Activated naive CD8-positive, alpha-beta T cell (primary cell): ENCODE results near the gene LPCAT4.
A peak's percentile ranks its signal among the peaks of the same experiment; 100 is the strongest.

Experiments used
- H3K27ac Mint-ChIP-seq: one replicate; pipeline ENCODE4 v1.8.0; 2021; ENCODE audit warnings: mixed read lengths
- H3K27me3 Mint-ChIP-seq: one replicate; pipeline ENCODE4 v1.8.0; 2021; ENCODE audit warnings: mixed read lengths
- H3K36me3 Mint-ChIP-seq: one replicate; pipeline ENCODE4 v1.8.0; 2021; ENCODE audit warnings: mixed read lengths
- H3K4me1 Mint-ChIP-seq: one replicate; pipeline ENCODE4 v1.8.0; 2021; ENCODE audit warnings: low read depth, mixed read lengths
- H3K4me3 Mint-ChIP-seq: one replicate; pipeline ENCODE4 v1.8.0; 2021; ENCODE audit warnings: mild to moderate bottlenecking, mixed read lengths
- H3K9me3 Mint-ChIP-seq: one replicate; pipeline ENCODE4 v1.8.0; 2021; ENCODE audit warnings: low read depth, mixed read lengths

LPCAT4 gene

DNA sequence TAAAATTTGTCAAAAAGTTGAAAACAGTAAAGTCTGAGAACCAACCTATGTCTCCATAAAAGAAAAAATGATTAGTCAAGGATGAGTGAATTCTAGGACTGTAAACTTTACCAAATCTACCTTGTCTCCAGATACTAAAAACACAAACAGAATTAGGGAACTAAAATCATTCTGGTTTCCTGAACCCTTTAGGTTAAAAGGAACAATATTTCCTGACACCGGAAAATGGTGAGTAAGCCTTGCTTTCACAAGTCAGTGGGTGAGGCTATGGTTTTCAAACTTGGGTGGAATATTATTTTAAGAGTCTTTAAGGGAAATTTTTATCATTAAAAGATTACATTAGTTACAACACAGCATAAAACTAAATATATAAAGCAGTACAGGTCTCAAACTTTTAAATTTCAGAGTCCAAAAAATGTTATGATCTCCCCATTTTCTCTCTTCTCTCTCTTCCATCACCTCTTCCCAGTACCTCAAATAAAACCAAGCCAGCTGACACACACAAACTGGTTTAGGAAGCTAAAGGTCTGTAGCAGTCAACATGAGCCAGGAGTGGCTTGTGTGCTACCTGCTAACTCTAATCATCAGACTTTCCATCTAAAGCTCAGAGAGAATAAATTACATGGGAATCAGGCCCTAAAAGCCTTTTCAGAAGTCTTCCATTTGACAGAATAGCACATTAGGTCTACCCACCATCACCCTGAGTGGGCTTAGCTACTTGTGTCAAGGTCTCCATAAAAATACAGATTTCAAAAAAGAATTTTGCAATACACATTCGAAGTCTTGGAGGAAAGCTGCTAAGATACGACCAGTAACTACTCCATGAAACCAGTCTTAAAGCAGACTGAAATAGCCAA, 31.6 kb downstream of the LPCAT4 start:
- H3K27ac Mint-ChIP-seq, result peak overlapping the region; percentile 98
- peak overlapping the region; percentile 95 for H3K4me3 Mint-ChIP-seq
- peaks cover 74% of the 10 kb centered on the region for H3K4me1 Mint-ChIP-seq
- H3K36me3 Mint-ChIP-seq, result no peaks in the 10 kb centered on the region
- no peaks in the 10 kb centered on the region for H3K27me3 Mint-ChIP-seq
- no peaks in the 10 kb centered on the region for H3K9me3 Mint-ChIP-seq

DNA sequence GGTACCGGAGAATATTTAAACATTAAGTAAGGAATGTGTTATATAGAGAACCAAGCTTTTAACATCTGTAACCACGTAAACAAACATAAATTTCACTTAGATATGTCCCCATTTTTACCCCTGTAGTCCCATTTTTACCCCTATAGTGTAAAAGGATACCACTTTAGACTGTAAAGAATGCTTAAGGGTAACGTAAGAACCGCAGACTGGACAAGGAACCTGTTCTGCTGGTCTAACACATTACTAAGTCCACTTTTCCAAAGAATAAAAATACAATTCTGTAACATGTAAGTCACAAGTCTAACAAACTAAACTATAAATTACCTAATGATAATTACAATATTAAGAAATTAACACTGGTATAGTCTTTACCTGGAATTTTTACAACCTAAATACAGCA, 32.3 kb downstream of the LPCAT4 start:
- Mint-ChIP-seq H3K36me3 (no peaks in the 10 kb centered on the region), H3K27ac (peak overlapping the region; percentile 98), H3K4me3 (peak overlapping the region; percentile 95), H3K9me3 (no peaks in the 10 kb centered on the region), H3K4me1 (peaks cover 73% of the 10 kb centered on the region), H3K27me3 (no peaks in the 10 kb centered on the region)

DNA sequence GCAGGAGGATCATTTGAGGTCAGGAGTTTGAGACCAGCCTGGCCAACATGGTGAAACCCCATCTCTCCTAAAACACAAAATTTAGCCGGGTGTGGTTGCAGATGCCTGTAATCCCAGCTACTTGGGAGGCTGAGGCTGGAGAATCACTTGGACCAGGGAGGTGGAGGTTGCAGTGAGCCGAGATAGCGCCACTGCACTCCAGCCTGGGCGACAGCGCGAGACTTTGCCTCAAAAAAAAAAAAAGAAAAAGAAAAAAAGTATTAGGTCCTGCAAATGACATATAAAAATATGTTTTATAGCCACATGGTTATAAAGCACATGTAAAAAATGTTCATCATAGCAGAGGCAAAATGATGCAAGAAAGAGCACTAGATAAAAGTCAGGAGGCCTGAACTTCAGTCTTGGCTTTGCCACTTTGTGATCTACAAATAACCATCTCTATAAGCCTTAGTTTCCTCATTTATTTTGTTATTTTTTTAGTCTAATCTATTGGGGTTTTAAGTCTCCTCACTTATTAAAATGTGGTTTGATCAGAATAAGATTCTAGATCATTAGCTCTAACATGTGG, 34.4 kb downstream of the LPCAT4 start:
- Mint-ChIP-seq H3K4me1 (peaks cover 83% of the 10 kb centered on the region), H3K9me3 (no peaks in the 10 kb centered on the region), H3K36me3 (no peaks in the 10 kb centered on the region), H3K27me3 (no peaks in the 10 kb centered on the region), H3K4me3 (peak overlapping the region; percentile 69), H3K27ac (peak overlapping the region; percentile 98)

DNA sequence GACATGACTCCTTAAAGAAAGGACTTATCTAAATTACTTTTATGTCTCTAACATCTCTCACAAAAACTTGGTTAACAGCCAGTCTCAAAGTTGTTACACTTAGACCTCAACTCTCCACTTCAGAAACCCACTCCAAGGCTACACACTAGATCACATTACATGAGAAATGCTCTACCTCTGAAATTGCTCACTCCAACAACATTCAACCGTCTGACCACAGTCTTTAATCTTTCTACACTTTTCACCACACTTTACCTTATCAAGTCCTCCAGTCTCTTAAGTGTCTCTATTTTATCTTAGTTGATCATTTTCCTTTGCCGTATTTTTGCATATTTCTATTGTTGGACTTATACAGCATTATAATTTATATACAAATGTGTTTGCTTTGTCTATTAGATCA, 35.2 kb downstream of the LPCAT4 start:
- H3K27ac Mint-ChIP-seq, result peak overlapping the region; percentile 98
- no peaks in the 10 kb centered on the region for H3K36me3 Mint-ChIP-seq
- H3K27me3 Mint-ChIP-seq, result no peaks in the 10 kb centered on the region
- H3K9me3 Mint-ChIP-seq, result no peaks in the 10 kb centered on the region
- H3K4me1 Mint-ChIP-seq, result peaks cover 88% of the 10 kb centered on the region
- H3K4me3 Mint-ChIP-seq, result peak overlapping the region; percentile 69

DNA sequence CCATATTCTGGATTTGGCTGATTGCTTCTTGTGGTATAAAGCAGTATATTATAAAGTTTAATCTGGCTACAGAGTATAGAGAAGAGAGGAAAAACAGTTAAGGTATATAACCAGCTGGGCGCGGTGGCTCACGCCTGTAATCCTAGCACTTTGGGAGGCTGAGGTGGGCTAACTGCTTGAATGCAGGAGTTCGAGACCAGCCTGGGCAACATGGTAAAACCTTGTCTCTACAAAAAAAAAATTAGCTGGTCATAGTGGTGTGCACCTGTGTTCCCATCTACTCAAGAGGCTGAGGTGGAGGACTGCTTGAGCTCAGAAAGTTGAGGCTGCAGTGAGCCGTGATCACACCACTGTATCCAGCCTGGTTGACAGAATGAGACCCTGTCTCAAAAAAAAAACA, 36.7 kb downstream of the LPCAT4 start:
- H3K27ac Mint-ChIP-seq, result peak overlapping the region; percentile 85
- H3K9me3 Mint-ChIP-seq, result no peaks in the 10 kb centered on the region
- no peaks in the 10 kb centered on the region for H3K36me3 Mint-ChIP-seq
- H3K27me3 Mint-ChIP-seq, result no peaks in the 10 kb centered on the region
- peak overlapping the region; percentile 44 for H3K4me3 Mint-ChIP-seq
- peaks cover 85% of the 10 kb centered on the region for H3K4me1 Mint-ChIP-seq

DNA sequence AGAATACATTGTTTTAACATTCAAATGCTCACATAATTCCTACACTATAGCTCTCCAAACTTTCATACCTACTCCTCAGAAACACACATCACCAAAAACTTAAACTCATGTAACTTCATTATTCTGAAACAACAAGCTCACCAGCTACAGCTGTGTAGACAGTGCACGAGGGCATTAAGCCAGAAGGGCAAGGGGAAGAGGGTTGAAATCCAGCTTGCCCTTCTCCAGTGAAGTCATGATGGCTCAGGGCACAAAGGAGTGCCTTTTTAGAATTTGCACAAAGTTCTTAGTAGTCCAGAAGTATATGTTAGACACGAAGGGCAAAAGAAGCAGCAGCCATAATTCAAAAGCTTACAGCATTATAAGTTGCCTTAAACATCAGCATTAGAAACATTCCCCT, 38.0 kb downstream of the LPCAT4 start:
- no peaks in the 10 kb centered on the region for H3K36me3 Mint-ChIP-seq
- no peaks in the 10 kb centered on the region for H3K27me3 Mint-ChIP-seq
- peaks cover 85% of the 10 kb centered on the region for H3K4me1 Mint-ChIP-seq
- H3K4me3 Mint-ChIP-seq, result peak overlapping the region; percentile 83
- H3K27ac Mint-ChIP-seq, result peak overlapping the region; percentile 99
- H3K9me3 Mint-ChIP-seq, result no peaks in the 10 kb centered on the region

DNA sequence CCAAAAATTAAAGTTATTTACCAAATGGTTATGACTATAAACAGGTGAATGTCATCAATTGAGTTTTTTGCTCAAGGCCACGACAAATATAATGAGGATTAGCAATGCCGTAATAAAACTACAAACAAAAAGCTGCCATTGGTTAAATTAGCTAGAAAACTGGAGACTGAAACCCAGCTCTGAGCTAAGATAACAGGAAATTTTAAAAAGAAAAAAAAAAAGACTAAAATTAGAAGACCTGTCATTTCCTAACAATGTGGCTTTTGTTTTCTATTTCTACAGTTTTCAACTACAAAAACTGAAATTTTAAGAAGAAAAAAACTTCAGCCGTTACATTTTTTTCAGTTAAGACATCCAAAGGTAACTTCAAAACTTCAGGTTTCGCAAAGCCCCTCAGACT, 39.1 kb downstream of the LPCAT4 start:
- peaks cover 82% of the 10 kb centered on the region for H3K4me1 Mint-ChIP-seq
- H3K4me3 Mint-ChIP-seq, result peak overlapping the region; percentile 83
- no peaks in the 10 kb centered on the region for H3K9me3 Mint-ChIP-seq
- H3K36me3 Mint-ChIP-seq, result peaks cover 2% of the 10 kb centered on the region
- H3K27me3 Mint-ChIP-seq, result no peaks in the 10 kb centered on the region
- peak overlapping the region; percentile 99 for H3K27ac Mint-ChIP-seq

DNA sequence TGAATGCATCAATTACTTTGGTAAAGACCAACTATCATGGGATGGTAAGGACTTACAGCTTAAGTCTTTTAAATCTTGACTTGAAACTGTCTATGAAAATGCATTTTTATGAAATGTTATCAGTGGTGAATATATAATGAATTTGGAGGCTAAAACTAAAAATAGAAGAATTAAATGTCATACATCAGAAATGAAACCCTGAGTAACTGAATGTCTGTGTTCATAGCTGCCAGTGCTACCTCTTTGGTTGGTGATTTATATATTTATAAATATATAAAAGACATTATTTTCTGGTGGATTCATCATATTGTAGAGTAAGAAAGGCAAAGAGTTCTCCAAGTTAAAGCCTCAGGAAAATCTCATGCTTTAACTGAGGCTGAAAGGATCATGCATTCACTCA, 41.6 kb downstream of the LPCAT4 start:
- no peaks in the 10 kb centered on the region for H3K9me3 Mint-ChIP-seq
- H3K4me3 Mint-ChIP-seq, result peak overlapping the region; percentile 40
- H3K36me3 Mint-ChIP-seq, result peaks cover 3% of the 10 kb centered on the region
- H3K4me1 Mint-ChIP-seq, result peaks cover 72% of the 10 kb centered on the region
- peak overlapping the region; percentile 83 for H3K27ac Mint-ChIP-seq
- H3K27me3 Mint-ChIP-seq, result no peaks in the 10 kb centered on the region

DNA sequence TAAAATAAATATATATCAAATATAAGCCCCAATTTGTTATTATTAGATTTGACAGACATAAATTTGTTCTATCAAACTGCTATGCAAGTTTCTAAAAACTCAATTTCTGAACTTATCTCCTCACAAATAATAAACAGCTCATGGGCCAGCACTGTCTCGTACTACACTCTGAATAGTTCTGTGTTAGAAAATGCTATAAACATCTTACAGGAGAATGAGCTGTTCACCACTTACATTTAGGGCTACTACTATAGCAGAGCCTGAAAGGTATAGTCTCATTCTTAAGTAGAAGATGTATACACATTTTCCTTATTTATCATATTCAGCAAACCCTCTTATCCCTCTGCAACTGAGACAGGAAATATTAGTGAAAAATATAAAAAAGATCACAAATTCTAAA, 42.1 kb downstream of the LPCAT4 start:
- Mint-ChIP-seq H3K36me3 (peaks cover 3% of the 10 kb centered on the region), H3K4me3 (peak overlapping the region; percentile 40), H3K27me3 (no peaks in the 10 kb centered on the region), H3K4me1 (peaks cover 72% of the 10 kb centered on the region), H3K9me3 (no peaks in the 10 kb centered on the region), H3K27ac (peak overlapping the region; percentile 75)

DNA sequence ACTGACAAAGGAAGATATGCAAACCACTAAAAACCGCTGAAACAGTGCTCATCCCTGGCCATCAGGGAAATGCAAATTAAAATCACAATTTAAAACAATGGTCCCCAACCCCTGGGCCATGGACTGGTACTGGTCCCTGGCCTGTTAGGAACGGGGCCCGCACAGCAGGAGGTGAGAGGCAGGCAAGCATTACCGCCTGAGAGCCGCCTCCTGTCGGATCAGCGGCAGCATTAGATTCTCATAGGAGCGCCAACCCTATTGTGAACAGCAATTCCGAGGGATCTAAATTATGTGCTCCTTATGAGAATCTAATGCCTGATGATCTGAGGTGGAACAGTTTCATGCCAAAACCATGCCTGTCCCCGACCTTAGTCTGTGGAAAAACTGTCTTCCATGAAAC, 43.8 kb downstream of the LPCAT4 start:
- H3K27me3 Mint-ChIP-seq, result no peaks in the 10 kb centered on the region
- no peaks in the 10 kb centered on the region for H3K9me3 Mint-ChIP-seq
- H3K4me1 Mint-ChIP-seq, result peaks cover 69% of the 10 kb centered on the region
- H3K36me3 Mint-ChIP-seq, result peaks cover 3% of the 10 kb centered on the region
- H3K4me3 Mint-ChIP-seq, result no peak overlapping the region
- peak overlapping the region; percentile 46 for H3K27ac Mint-ChIP-seq

DNA sequence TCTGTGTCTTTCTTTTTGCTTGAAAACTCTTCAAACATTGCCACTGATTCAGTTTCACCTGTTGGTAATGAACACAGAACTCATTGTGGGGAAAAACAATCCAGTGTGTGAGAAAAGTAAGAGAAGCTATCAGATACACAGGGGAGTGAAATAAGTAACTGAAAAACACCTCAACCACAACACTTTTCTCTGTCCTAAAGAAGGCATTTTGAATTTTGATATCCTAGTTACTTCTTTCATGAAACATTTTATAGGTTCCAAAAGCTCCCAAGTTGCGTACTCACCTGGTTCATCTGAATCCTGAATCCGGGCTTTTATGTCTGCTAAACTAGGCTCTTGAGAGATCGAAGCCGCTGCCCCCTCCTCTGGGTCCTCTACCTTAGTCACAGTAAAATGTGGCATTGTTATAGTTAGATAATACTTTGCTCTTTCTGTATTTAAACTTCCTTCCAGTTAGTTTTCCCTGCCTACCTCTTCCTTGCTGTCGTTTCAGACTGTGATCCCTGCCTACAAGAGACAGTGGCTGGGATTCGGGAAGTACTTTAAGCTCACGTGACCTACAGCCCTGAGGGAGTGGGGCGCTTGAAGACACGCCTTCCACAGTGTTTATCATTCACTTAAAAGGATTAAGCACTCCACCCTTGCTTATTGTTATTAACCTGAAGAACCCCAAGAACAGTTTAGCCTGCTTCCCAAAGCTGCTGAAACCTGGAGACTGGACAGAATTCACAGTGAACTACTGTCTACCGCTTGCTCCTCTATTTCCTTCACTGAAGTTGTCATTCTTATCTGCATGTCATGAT, 48.5 kb downstream of the LPCAT4 start:
- Mint-ChIP-seq H3K4me3 (peak overlapping the region; percentile 98), H3K36me3 (peaks cover 7% of the 10 kb centered on the region), H3K9me3 (no peaks in the 10 kb centered on the region), H3K27me3 (no peaks in the 10 kb centered on the region), H3K27ac (peak overlapping the region; percentile 98), H3K4me1 (peaks cover 70% of the 10 kb centered on the region)

DNA sequence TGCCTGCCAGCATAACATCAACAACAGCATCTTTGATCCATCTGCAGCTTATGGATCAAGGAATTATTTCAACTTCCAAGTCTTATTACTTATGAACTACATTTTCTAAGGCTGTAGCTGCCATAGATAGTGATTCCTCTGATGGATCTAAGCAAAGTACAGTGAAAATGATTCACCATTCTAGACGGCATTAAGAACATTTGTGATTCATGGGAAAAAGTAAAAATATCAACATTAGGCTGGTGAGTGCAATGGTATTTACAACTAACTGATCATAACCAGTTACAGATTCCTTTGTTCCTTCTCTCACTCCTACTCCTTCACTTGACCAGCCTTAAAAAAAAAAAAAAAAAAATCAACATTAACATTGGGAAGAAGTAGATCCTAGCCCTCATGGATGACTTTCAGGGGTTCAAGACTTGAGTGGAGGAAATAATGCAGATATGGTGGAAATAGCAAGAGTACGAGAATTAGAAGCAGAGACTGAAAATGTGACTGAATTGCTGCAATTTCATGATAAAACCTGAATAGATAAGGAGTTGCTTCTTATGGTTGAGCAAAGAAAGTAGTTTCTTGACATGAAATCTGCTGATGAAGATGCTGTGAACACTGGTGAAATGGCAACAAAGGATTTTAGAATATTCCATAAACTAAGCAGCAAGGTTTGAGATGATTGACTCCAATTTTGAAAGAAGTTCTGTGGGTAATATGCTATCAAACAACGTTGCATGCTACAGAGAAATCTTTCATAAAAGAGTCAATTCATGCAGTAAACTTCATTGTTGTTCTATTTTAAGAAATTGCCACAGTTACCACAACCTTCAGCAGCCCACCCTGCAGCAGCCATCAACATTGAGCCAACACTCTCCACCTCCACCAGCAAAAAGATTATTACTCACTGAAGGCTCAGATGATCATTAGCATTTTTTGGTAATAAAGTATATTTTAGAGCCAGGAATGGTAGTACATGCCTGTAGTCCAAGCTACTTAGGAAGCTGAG, 52.2 kb downstream of the LPCAT4 start:
- Mint-ChIP-seq H3K4me1 (peaks cover 68% of the 10 kb centered on the region), H3K27me3 (no peaks in the 10 kb centered on the region), H3K27ac (peak overlapping the region; percentile 80), H3K9me3 (no peaks in the 10 kb centered on the region), H3K36me3 (peaks cover 11% of the 10 kb centered on the region), H3K4me3 (peak overlapping the region; percentile 60)

DNA sequence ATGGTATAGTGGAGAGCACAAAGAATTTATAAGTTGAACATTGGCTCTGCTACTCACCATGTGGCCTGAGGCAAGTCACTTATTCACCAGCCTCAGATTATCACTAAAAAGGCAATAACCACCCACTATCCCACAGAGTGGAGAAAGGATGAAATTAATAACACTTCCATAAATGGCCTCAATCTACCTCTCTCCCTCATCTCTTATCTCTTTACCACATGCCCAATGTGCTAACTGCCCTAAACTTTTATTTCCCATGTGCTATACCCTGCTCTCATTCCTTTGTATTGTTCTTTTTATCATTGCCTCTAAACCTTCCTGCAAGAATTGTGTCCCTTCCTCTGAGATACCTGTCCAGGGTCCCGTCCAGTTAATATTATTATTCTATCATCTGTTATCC, 55.4 kb downstream of the LPCAT4 start:
- Mint-ChIP-seq H3K27me3 (no peaks in the 10 kb centered on the region), H3K4me1 (peaks cover 68% of the 10 kb centered on the region), H3K27ac (peak overlapping the region; percentile 36), H3K36me3 (peaks cover 16% of the 10 kb centered on the region), H3K9me3 (no peaks in the 10 kb centered on the region), H3K4me3 (no peak overlapping the region)
